HG02973 (cell line): ENCODE measurements around the gene BCAT1.
"Not testable (repeated sequence)": the region's sequence is repeated elsewhere in the genome, so short reads cannot be mapped to it uniquely, and the experiment has no call there.

Experiments used
- ATAC-seq: cut with Tn5 transposase; IDR thresholded peaks from one replicate; pipeline ENCODE4 v1.9.1; 2021; ENCODE audit warnings: moderate library complexity; ENCODE audit not compliant: unreplicated experiment

BCAT1 gene

GRCh38 chr12:24820872-24821271 is 128.0 kb downstream of the BCAT1 start:
- no peak for ATAC-seq

DNA sequence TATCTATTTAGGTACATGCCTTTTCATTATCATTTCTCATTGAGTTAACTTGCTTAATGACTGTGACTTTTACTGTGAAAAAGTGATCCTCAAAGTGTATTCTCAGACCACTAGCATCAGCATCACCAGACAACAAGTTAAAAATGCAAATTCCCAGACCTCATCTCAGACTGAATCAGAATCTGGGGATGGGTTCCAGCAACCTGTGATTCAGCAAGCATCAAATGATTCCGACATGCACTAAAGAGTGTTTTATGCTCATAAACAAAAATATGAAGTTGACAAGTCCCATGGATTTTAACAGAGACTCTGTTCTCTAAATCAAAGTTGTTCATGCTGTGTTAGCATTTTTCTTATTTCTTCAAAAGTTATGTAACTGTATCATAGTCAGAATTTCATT is 130.6 kb downstream of the BCAT1 start:
- no peak for ATAC-seq

- peak; percentile 17 for ATAC-seq
These were observed 133.8 kb downstream of the BCAT1 start for GRCh38 chr12:24815114-24815423.

- peak; percentile 81 for ATAC-seq
These were observed 134.4 kb downstream of the BCAT1 start for GRCh38 chr12:24814379-24815113.

DNA sequence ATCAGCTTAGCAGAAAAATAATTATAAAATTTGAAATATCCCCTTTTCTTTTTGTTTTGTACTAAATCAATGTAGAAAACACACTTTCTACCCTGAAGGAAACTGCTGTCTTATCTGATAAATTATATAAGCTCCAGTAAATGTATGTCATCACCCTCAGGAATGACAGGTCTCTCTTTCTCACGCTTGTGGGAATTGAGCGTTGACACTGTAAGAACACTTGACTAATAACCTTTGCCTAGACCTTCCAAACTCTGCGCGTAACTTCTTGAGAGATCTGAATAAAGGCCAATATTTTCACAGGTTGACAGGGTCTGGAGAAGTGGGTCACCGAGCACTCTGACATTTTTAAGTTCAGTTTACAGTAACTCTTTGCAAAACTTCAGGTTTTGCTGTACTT is 138.5 kb downstream of the BCAT1 start:
- no peak for ATAC-seq

- ATAC-seq, result not testable (repeated sequence)
These were observed 139.6 kb downstream of the BCAT1 start for GRCh38 chr12:24809306-24809705.

DNA sequence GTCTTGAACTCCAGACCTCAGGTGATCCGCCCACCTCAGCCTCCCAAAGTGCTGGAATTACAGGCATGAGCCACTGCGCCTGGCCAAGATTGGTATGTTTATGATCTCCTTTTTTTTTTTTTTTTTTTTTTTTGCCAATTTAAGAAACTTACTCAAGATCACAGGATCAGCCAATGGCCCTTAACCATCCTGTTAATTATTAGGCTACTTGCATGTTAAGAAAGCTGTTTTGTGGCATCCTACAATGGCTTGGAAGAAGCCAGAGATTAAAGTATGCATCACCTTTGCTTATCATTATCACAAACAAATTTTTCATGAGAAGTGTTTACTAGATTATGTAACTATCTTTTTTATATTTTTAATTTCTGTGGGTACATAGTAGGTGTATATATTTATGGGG is 140.2 kb downstream of the BCAT1 start:
- ATAC-seq, result no peak

DNA sequence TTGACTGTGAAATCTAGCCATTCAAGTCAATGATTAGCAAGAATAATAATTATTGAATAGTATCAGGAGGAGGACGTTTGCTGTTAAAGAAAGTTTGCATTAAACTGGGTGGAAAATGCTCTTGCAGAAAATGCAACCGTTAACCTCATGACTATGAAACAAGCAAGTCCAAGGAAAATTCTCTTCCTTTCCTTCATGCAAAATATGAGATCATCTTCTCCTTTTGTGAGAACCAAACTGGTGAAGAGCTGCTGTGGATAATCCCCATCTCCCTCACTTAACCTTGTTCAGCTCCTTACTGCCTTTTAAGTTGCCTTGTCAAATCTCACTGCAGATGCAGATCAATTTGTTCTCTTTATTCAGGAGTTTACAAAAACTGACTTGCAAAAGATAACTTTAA is 142.5 kb downstream of the BCAT1 start:
- no peak for ATAC-seq

- no peak for ATAC-seq
These were observed 145.3 kb downstream of the BCAT1 start for GRCh38 chr12:24803430-24804245.

GRCh38 chr12:24798335-24798734 is 150.6 kb downstream of the BCAT1 start:
- ATAC-seq, result peak; percentile 92

GRCh38 chr12:24797901-24798300 is 151.0 kb downstream of the BCAT1 start:
- ATAC-seq, result no peak

DNA sequence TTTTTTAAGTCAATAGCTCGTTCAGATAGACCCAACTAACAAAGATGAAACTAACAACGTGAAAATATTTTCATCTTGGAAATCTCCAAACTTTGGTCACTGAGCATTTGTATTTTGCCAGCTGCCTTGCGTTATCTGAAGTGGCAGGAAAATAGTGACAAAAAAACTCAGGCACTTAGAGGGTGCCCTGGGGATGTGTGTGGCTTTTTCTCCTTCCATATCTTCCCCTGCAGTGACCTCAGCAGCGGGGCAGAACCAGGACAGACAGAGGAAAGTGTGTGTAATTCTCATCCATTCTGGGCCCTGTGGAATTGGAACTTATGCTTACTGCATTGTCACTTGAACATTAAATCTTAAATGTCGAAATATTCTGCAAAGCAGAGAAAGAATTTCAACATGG is 152.0 kb downstream of the BCAT1 start:
- ATAC-seq, result no peak

DNA sequence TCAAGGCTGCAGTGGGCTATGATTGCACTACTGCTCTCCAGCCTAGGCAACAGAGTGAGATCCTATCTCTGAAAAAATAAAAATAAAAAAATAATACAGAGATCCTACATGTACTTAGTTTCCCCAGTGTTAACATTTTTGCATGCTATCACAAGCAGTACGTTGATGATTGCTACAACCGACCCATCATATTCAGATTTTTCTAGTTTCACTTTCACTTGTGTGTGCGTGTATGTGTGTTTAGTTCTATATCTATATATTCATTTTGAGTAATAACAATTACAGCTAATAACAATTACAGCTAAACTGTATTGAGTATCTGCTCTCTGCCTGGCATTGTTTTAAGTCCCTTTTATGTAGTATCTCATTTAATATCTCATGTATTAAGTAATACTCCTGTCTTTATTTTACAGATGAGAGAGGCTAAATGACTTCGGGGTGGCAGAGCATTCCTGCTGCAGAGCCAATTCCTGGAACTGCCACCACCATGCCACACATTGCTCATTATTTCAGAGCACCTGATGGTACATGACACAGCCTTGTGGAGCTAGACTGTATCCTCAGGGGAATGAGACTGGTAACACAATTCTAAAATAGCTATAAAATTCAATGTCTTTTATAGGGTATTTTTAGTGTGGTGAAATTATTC is 153.1 kb downstream of the BCAT1 start:
- no peak for ATAC-seq

GRCh38 chr12:24791622-24792021 is 157.3 kb downstream of the BCAT1 start:
- ATAC-seq, result no peak

- ATAC-seq, result no peak
These were observed 160.0 kb downstream of the BCAT1 start for GRCh38 chr12:24788886-24789285.

- ATAC-seq, result no peak
These were observed 168.1 kb downstream of the BCAT1 start for GRCh38 chr12:24780697-24781368.

DNA sequence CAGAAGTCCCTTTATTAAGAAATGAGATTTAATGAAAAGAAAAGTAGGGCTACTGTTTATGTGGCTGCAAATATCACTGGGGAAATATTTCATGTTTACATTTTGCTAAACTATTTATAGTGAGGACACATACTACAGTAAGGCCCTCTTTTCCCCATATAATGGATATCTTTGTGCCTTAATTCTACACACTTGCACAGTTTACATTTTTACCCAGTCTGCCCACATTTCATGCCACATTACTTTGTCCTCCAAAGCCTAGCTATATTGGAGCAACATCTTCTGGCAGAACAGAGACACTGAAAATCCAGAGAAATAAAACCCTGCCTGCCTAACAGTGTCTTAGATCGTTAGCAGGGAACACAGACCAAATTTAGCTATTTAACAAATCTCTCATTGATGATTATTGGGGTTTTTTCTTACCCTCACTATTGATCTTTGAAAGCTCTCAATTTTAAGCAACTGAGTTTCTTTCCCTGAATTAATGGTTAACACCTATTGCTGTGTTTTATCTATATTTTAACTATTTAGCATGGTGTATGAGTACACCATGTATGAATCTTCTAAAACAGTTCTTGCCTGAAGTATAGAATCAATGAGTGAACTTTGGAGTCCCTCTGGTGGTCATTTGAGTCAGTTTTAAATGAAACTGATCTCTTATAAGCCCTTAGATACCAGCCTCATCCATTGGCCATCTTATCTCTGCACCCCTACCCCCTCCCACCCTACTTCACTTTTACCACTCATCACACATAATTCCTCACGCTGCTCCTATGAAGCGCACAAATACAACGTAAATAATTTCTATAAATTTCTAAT is 170.2 kb downstream of the BCAT1 start:
- ATAC-seq, result no peak

DNA sequence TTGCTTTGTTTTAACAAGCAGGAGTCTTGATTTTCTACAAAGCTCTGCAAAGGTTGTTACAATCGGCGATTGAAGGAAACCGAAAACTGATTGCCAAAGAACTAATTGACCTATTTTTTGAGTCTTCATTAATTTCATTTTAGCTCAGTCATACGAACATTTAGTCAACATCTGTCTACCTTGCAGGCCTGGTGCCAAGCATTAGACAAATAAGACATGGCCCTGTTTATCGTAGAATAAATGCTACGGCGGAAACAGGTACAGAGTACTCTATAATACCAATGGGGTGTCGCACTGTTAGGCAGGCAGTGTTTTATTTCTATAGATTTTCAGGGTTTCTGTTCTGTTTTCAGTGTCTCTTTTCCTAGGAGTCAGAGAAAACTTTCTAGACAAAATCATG is 171.5 kb downstream of the BCAT1 start:
- no peak for ATAC-seq

DNA sequence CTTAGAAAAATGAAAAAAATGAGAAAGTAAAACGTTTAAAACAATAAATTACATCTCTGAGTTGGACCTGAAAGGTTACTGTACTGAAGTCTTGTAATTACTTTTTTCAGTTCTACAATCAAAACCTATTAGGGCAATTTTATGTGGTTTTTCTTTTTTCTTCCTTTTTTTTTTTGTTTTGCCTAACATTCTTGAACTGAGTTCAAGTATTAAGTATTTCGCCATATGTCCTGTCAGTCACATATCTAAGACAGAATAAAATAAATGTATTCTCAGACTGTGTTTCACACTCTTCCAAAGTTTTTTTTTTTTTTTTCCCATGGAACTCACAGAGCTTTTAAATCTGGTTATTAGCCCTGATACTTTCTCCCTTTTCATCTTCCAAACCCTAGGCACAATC is 172.0 kb downstream of the BCAT1 start:
- no peak for ATAC-seq

- ATAC-seq, result no peak
These were observed 173.8 kb downstream of the BCAT1 start for GRCh38 chr12:24775073-24775472.

DNA sequence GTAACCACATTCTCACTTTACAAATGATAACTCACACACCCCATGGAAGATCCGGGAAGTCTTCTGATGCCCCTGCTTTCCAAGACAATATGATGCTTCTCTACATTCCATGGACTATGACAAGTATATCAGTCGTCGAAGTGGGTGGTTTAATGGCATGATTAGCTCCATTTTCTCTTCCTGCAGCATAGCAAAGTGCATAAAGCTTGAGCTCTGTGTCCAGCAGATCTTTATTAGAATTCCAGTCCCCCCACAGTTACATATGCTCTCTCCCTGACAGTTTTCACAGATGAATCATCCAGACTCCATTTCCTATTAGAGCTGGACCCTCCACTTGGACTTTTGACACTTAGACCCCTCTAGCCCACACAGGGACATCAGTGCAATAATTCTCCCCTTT is 174.9 kb downstream of the BCAT1 start:
- no peak for ATAC-seq
